ENCODE results near the gene MEAF6. TPM values are rescaled to one million over a fixed set of nuclear protein-coding genes. Genes with fewer than 3 reads are reported as not detected.

The MEAF6 gene
- total and polyA plus RNA-seq, 12 donors, result 27.8 to 59.9 (median 37.7) TPM

GRCh38 chr1:37469386-37469785, 45.2 kb downstream of the MEAF6 start:
- Histone ChIP-seq H3K27ac (no peak overlapping the region), H3K36me3 (peaks cover 0 to 6% (median 0%) of the 10 kb centered on the region in 9 donors), H3K4me1 (peaks cover 10 to 42% (median 31%) of the 10 kb centered on the region in 9 donors), H3K9me3 (no peaks in the 10 kb centered on the region), H3K27me3 (no peaks in the 10 kb centered on the region), H3K4me3 (no peak overlapping the region)
- intact Hi-C loops (cut with DNase I), result no loop called here
- DNase-seq (no peak), ATAC-seq (no peak)
- no peak for TF ChIP-seq CTCF (IDR thresholded peaks at IDR 0.05)
- WGBS, 2 donors, result 77 to 80% methylated on average over 3 of the region's 3 CpGs

GRCh38 chr1:37468037-37468436, 46.5 kb downstream of the MEAF6 start:
- no peak overlapping the region for H3K4me3 ChIP-seq
- 89 to 91% methylated on average over 5 of the region's 5 CpGs for WGBS, 2 donors
- H3K27me3 ChIP-seq, result no peaks in the 10 kb centered on the region
- DNase-seq, result no peak
- H3K9me3 ChIP-seq, result no peaks in the 10 kb centered on the region
- intact Hi-C loops (cut with DNase I), result no loop called here
- H3K4me1 ChIP-seq, result peaks cover 10 to 31% (median 21%) of the 10 kb centered on the region in 9 donors
- ATAC-seq, result no peak
- peaks cover 0 to 6% (median 0%) of the 10 kb centered on the region in 9 donors for H3K36me3 ChIP-seq
- H3K27ac ChIP-seq, result no peak overlapping the region
- no peak for TF ChIP-seq CTCF (IDR thresholded peaks at IDR 0.05)

- intact Hi-C loops (cut with DNase I), result no loop called here
- DNase-seq, result no peak
- no peak overlapping the region for H3K4me3 ChIP-seq
- TF ChIP-seq CTCF (IDR thresholded peaks at IDR 0.05), result no peak
- peak overlapping the region in 1 of 10 donors; percentile 27 for H3K27ac ChIP-seq
- H3K36me3 ChIP-seq, result peaks cover 0 to 16% (median 0%) of the 10 kb centered on the region in 9 donors
- H3K4me1 ChIP-seq, result peaks cover 0 to 9% (median 0%) of the 10 kb centered on the region in 9 donors
- WGBS, 2 donors, result 89 to 94% methylated on average over 6 of the region's 6 CpGs
- no peaks in the 10 kb centered on the region for H3K27me3 ChIP-seq
- ATAC-seq, result peak in 1 of 8 donors; percentile 68
- no peaks in the 10 kb centered on the region for H3K9me3 ChIP-seq
Observed at GRCh38 chr1:37465593-37466517, 48.7 kb downstream of the MEAF6 start.

- 49 to 80% methylated on average over 2 of the region's 2 CpGs for WGBS, 2 donors
- DNase-seq, result no peak
Observed at GRCh38 chr1:37464443-37464842, 50.1 kb downstream of the MEAF6 start.

More at GRCh38 chr1:37464443-37464842, 50.1 kb downstream of the MEAF6 start:
- no peak for ATAC-seq
- intact Hi-C loops (cut with DNase I), result no loop called here
- Histone ChIP-seq H3K27me3 (no peaks in the 10 kb centered on the region), H3K4me3 (no peak overlapping the region), H3K36me3 (peaks cover 0 to 23% (median 0%) of the 10 kb centered on the region in 9 donors), H3K9me3 (no peaks in the 10 kb centered on the region), H3K4me1 (peaks cover 0 to 5% (median 0%) of the 10 kb centered on the region in 9 donors), H3K27ac (no peak overlapping the region)
- TF ChIP-seq CTCF (IDR thresholded peaks at IDR 0.05), result no peak
